CD14-positive monocyte (primary cell): ENCODE measurements around the gene GLCE. TPM values are rescaled to one million over a fixed set of nuclear protein-coding genes. Genes with fewer than 3 reads are reported as not detected.

Experiments used
- DNase-seq, 3 donors: peaks; one replicate each; pipeline ENCODE4 v3.0.0-alpha.2; 2011 to 2022
- H2AFZ ChIP-seq: 2 replicates; pipeline ENCODE4 v1.6.0; 2012; ENCODE audit warnings: mild to moderate bottlenecking, low read depth, low read length, inconsistent platforms; ENCODE audit not compliant: insufficient read depth, poor library complexity, severe bottlenecking
- H3K27ac ChIP-seq, 2 donors: 1 replicate in 1 of 2; 2 replicates in 1 of 2; pipeline ENCODE4 v1.5.1; 2012 to 2013; ENCODE audit warnings: low read length in 2 of 2, control low read depth in 1 of 2, inconsistent platforms in 1 of 2, low read depth in 1 of 2, mild to moderate bottlenecking in 1 of 2
- H3K27me3 ChIP-seq, 2 donors: one replicate each; pipeline versions ENCODE4 v1.6.0 to v1.6.1; 2011 to 2013; ENCODE audit warnings: low read length in 2 of 2; ENCODE audit not compliant: control insufficient read depth in 2 of 2, insufficient read depth in 2 of 2
- H3K36me3 ChIP-seq, 2 donors: replicated peaks in 1 of 2; 1 replicate in 1 of 2; 2 replicates in 1 of 2; pipeline versions ENCODE4 v1.5.1 to v1.6.1; 2012 to 2013; ENCODE audit warnings: low read length in 2 of 2, control low read depth in 1 of 2, inconsistent platforms in 1 of 2, mild to moderate bottlenecking in 1 of 2; ENCODE audit not compliant: insufficient read depth in 2 of 2, control insufficient read depth in 1 of 2
- H3K4me1 ChIP-seq, 2 donors: 1 replicate in 1 of 2; 2 replicates in 1 of 2; pipeline versions ENCODE4 v1.5.1 to v1.6.1; 2012 to 2013; ENCODE audit warnings: low read length in 2 of 2, control low read depth in 1 of 2, inconsistent platforms in 1 of 2, mild to moderate bottlenecking in 1 of 2, moderate library complexity in 1 of 2; ENCODE audit not compliant: insufficient read depth in 2 of 2, control insufficient read depth in 1 of 2
- H3K4me2 ChIP-seq: replicated peaks from 2 replicates; pipeline ENCODE3; 2012; ENCODE audit warnings: low read length, moderate library complexity, mild to moderate bottlenecking; ENCODE audit not compliant: poor library complexity, severe bottlenecking; ENCODE audit errors: extremely low read depth
- H3K4me3 ChIP-seq, 3 experiments: fragments of 200-600 bp in 1 of 3; sonication (generic) in 1 of 3; replicated peaks in 1 of 3; 1 replicate in 2 of 3; 2 replicates in 1 of 3; pipeline ENCODE4 v1.5.1; 2011 to 2013; ENCODE audit warnings: low read length in 3 of 3, mild to moderate bottlenecking in 3 of 3, control low read depth in 2 of 3, low read depth in 2 of 3, inconsistent platforms in 1 of 3, moderate library complexity in 1 of 3
- H3K79me2 ChIP-seq: 2 replicates; pipeline ENCODE4 v1.6.0; 2012; ENCODE audit warnings: mild to moderate bottlenecking, control low read depth, inconsistent platforms, low read length, moderate library complexity; ENCODE audit not compliant: insufficient read depth
- H3K9ac ChIP-seq: 2 replicates; pipeline ENCODE4 v1.6.0; 2017; ENCODE audit warnings: low read length, mild to moderate bottlenecking; ENCODE audit not compliant: insufficient read depth, poor library complexity, severe bottlenecking
- H3K9me3 ChIP-seq, 2 donors: replicated peaks in 1 of 2; 1 replicate in 1 of 2; 2 replicates in 1 of 2; pipeline versions ENCODE4 v1.5.1 to v1.6.1; 2012 to 2013; ENCODE audit warnings: low read length in 2 of 2, control low read depth in 1 of 2; ENCODE audit not compliant: control insufficient read depth in 1 of 2, insufficient read depth in 1 of 2
- H4K20me1 ChIP-seq: 2 replicates; pipeline ENCODE4 v1.6.0; 2012; ENCODE audit warnings: mild to moderate bottlenecking, low read length, control low read depth, moderate library complexity; ENCODE audit not compliant: insufficient read depth
- H3K27ac Mint-ChIP-seq, 7 donors: one replicate each; pipeline ENCODE4 v1.8.0; 2020; ENCODE audit warnings: mild to moderate bottlenecking in 7 of 7, mixed read lengths in 7 of 7, moderate library complexity in 6 of 7, inconsistent platforms in 2 of 7
- H3K27me3 Mint-ChIP-seq, 3 donors: one replicate each; pipeline ENCODE4 v1.8.0; 2021 to 2022; ENCODE audit warnings: low read depth in 3 of 3, mild to moderate bottlenecking in 3 of 3, mixed read lengths in 3 of 3, moderate library complexity in 3 of 3, inconsistent platforms in 1 of 3
- H3K36me3 Mint-ChIP-seq, 2 donors: one replicate each; pipeline ENCODE4 v1.8.0; 2020; ENCODE audit warnings: mixed read lengths in 2 of 2, inconsistent platforms in 1 of 2, mild to moderate bottlenecking in 1 of 2
- H3K4me1 Mint-ChIP-seq: one replicate; pipeline ENCODE4 v1.8.0; 2020; ENCODE audit warnings: mild to moderate bottlenecking, mixed read lengths
- H3K4me3 Mint-ChIP-seq, 2 donors: one replicate each; pipeline ENCODE4 v1.8.0; 2020; ENCODE audit warnings: mild to moderate bottlenecking in 2 of 2, mixed read lengths in 2 of 2, moderate library complexity in 1 of 2
- H3K9me3 Mint-ChIP-seq, 7 donors: one replicate each; pipeline ENCODE4 v1.8.0; 2020 to 2022; ENCODE audit warnings: mixed read lengths in 7 of 7, mild to moderate bottlenecking in 6 of 7, moderate library complexity in 6 of 7, inconsistent platforms in 2 of 7
- WGBS: methylation state at CpG from one replicate; pipeline ENCODE4 v1.1.5; 2013; ENCODE audit warnings: missing lambda C conversion rate; ENCODE audit not compliant: insufficient coverage; 5-methylcytosine and 5-hydroxymethylcytosine counted together
- intact Hi-C, 2 donors: fragments of 100-400 bp; cut with micrococcal nuclease; formaldehyde crosslinking; loops; one replicate each; pipeline versions ENCODE4 v1.15.0 to v1.15.1; 2023
- polyA plus RNA-seq, 3 donors: library from polyadenylated mRNA; depleted of rRNA in 1 of 3; unstranded in 2 of 3; stranded (reverse) in 1 of 3; fragments of 300-500 nt in 2 of 3; fragments of >200 nt in 1 of 3; fragmentation: Illumina TruSeq in 2 of 3; gene quantifications; 1 replicate in 2 of 3; 2 replicates in 1 of 3; pipeline ENCODE4 v1.2.3, GENCODE V29; 2012 to 2021
- TF ChIP-seq, protein P1 (sequence below): fragments of 200-600 bp; IDR thresholded peaks from one replicate; pipeline ENCODE4 v1.8.0; 2022; ENCODE audit warnings: antibody characterized with exemption, mild to moderate bottlenecking

The GLCE gene
- polyA plus RNA-seq, 3 donors: 11.0 to 24.3 (median 24.0) TPM

DNA sequence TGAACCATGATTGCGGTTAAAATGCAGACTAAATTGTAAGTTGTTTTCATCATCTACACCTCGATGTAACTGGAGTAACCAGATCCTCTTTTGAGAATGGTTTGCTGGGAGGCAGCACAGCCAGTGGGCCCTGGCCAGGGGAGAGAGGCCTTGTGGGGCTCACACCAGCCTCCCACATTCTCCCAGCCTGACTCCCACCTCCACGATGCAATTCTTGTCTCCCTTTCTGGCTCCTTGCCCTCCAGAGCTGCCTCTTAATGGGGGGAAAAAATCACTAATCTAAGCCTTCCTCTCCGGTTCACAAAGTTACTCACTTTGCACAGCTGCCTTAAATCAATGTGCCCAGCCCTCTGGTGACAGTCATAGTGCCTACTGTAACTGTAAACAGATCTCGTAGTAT is 120.3 kb downstream of the GLCE start:
- no peaks in the 10 kb centered on the region for H3K36me3 Mint-ChIP-seq
- H3K9ac ChIP-seq: no peak overlapping the region
- no peak overlapping the region for H3K27ac ChIP-seq
- no peak overlapping the region for H3K4me3 Mint-ChIP-seq
- no peak overlapping the region for H3K27ac Mint-ChIP-seq
- no peaks in the 10 kb centered on the region for H3K79me2 ChIP-seq
- H3K9me3 Mint-ChIP-seq: peaks cover 0 to 2% (median 0%) of the 10 kb centered on the region in 7 donors
- no peaks in the 10 kb centered on the region for H4K20me1 ChIP-seq
- H3K9me3 ChIP-seq: no peaks in the 10 kb centered on the region
- H3K36me3 ChIP-seq: no peaks in the 10 kb centered on the region
- no peak overlapping the region for H3K4me3 ChIP-seq
- intact Hi-C loops: no loop called here
- no peaks in the 10 kb centered on the region for H3K27me3 ChIP-seq
- no peak overlapping the region for H3K4me2 ChIP-seq
- H3K4me1 Mint-ChIP-seq: no peaks in the 10 kb centered on the region
- H3K27me3 Mint-ChIP-seq: peaks cover 2 to 8% (median 6%) of the 10 kb centered on the region in 3 donors
- no peaks in the 10 kb centered on the region for H3K4me1 ChIP-seq
- WGBS: 72% methylated on average over 3 of the region's 5 CpGs
- TF ChIP-seq, protein P1, sequence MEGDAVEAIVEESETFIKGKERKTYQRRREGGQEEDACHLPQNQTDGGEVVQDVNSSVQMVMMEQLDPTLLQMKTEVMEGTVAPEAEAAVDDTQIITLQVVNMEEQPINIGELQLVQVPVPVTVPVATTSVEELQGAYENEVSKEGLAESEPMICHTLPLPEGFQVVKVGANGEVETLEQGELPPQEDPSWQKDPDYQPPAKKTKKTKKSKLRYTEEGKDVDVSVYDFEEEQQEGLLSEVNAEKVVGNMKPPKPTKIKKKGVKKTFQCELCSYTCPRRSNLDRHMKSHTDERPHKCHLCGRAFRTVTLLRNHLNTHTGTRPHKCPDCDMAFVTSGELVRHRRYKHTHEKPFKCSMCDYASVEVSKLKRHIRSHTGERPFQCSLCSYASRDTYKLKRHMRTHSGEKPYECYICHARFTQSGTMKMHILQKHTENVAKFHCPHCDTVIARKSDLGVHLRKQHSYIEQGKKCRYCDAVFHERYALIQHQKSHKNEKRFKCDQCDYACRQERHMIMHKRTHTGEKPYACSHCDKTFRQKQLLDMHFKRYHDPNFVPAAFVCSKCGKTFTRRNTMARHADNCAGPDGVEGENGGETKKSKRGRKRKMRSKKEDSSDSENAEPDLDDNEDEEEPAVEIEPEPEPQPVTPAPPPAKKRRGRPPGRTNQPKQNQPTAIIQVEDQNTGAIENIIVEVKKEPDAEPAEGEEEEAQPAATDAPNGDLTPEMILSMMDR: no peak
- no peak overlapping the region for H2AFZ ChIP-seq
- DNase-seq: no peak

- no peak overlapping the region for H3K4me2 ChIP-seq
- no peaks in the 10 kb centered on the region for H3K79me2 ChIP-seq
- no peak overlapping the region for H3K4me3 ChIP-seq
- H3K27me3 Mint-ChIP-seq: peaks cover 2 to 11% (median 4%) of the 10 kb centered on the region in 3 donors
- no peaks in the 10 kb centered on the region for H3K4me1 Mint-ChIP-seq
- TF ChIP-seq, protein P1: no peak
- no peaks in the 10 kb centered on the region for H3K4me1 ChIP-seq
- H3K36me3 Mint-ChIP-seq: no peaks in the 10 kb centered on the region
- H3K27ac ChIP-seq: no peak overlapping the region
- no peaks in the 10 kb centered on the region for H3K27me3 ChIP-seq
- H2AFZ ChIP-seq: no peak overlapping the region
- peaks cover 0 to 2% (median 0%) of the 10 kb centered on the region in 7 donors for H3K9me3 Mint-ChIP-seq
- DNase-seq: no peak
- H3K4me3 Mint-ChIP-seq: no peak overlapping the region
- intact Hi-C loops: no loop called here
- no peaks in the 10 kb centered on the region for H4K20me1 ChIP-seq
- no peaks in the 10 kb centered on the region for H3K36me3 ChIP-seq
- no peaks in the 10 kb centered on the region for H3K9me3 ChIP-seq
- no peak overlapping the region for H3K27ac Mint-ChIP-seq
- 90% methylated on average over 8 of the region's 9 CpGs for WGBS
- H3K9ac ChIP-seq: no peak overlapping the region
These were observed 121.8 kb downstream of the GLCE start for GRCh38 chr15:69282104-69282743.
